H1 (cell line): ENCODE results near the gene GATD1. TPM values are rescaled to one million over a fixed set of nuclear protein-coding genes. Genes with fewer than 3 reads are reported as not detected.
"Not testable (repeated sequence)": the region's sequence is repeated elsewhere in the genome, so short reads cannot be mapped to it uniquely, and the experiment has no call there.

Source experiments
- CTCF ChIA-PET: fragments of 300-600 bp; sonication (Branson Sonifier 250); formaldehyde crosslinking; loops from one replicate; lab custom pipeline; 2021; ENCODE audit not compliant: partially characterized antibody; lab: Charles Lee
- POLR2A ChIA-PET: fragments of 300-600 bp; sonication (Branson Sonifier 250); formaldehyde crosslinking; loops from one replicate; lab custom pipeline; 2021; ENCODE audit warnings: inconsistent platforms; ENCODE audit not compliant: partially characterized antibody; lab: Charles Lee
- DNase-seq, 2 experiments: peaks; one replicate each; pipeline versions ENCODE4 v3.0.0 to v3.0.0-alpha.2; 2010 to 2022; ENCODE audit warnings: low spot score in 2 of 2, low read depth in 1 of 2, mixed read lengths in 1 of 2
- FAIRE-seq: peaks from 2 replicates; lab custom pipeline; 2011; peaks lifted over from hg19 to GRCh38; lab: Jason Lieb, UNC
- H2AFZ ChIP-seq: 2 replicates; pipeline ENCODE4 v1.8.1; 2012; ENCODE audit warnings: low read length, inconsistent platforms
- H2AK5ac ChIP-seq: 2 replicates; pipeline ENCODE4 v1.6.1; 2013; ENCODE audit warnings: low read depth, low read length
- H2BK120ac ChIP-seq: replicated peaks from 2 replicates; pipeline ENCODE3; 2013; ENCODE audit warnings: low read depth, low read length, inconsistent platforms
- H2BK12ac ChIP-seq: 2 replicates; pipeline ENCODE4 v1.6.1; 2013; ENCODE audit warnings: low read depth, low read length
- H2BK15ac ChIP-seq: 2 replicates; pipeline ENCODE4 v1.6.1; 2013; ENCODE audit warnings: low read length
- H2BK20ac ChIP-seq: 2 replicates; pipeline ENCODE4 v1.6.1; 2013; ENCODE audit warnings: low read length
- H2BK5ac ChIP-seq: 2 replicates; pipeline ENCODE4 v1.6.1; 2013; ENCODE audit warnings: low read depth, low read length
- H3K14ac ChIP-seq: 2 replicates; pipeline ENCODE4 v1.6.1; 2013; ENCODE audit warnings: inconsistent platforms; ENCODE audit not compliant: insufficient read length
- H3K18ac ChIP-seq: 2 replicates; pipeline ENCODE4 v1.6.1; 2013; ENCODE audit warnings: low read length; ENCODE audit errors: extremely low read depth
- H3K23ac ChIP-seq: 2 replicates; pipeline ENCODE4 v1.6.1; 2013; ENCODE audit warnings: inconsistent platforms; ENCODE audit not compliant: insufficient read length
- H3K23me2 ChIP-seq: 2 replicates; pipeline ENCODE4 v1.6.1; 2013; ENCODE audit warnings: low read depth, low read length
- H3K27ac ChIP-seq: 2 replicates; pipeline ENCODE4 v1.6.1; 2011; ENCODE audit warnings: low read depth, low read length, inconsistent platforms
- H3K27me3 ChIP-seq, 4 experiments: replicated peaks in 1 of 4; 1 replicate in 1 of 4; 2 replicates in 3 of 4; pipeline versions ENCODE4 v1.6.1 to v1.8.1; 2011 to 2013; ENCODE audit warnings: low read length in 3 of 4, mild to moderate bottlenecking in 3 of 4, inconsistent platforms in 2 of 4, mixed read lengths in 2 of 4, moderate library complexity in 1 of 4; ENCODE audit not compliant: control insufficient read depth in 3 of 4, insufficient read depth in 3 of 4; ENCODE audit errors: extremely low read depth in 1 of 4
- H3K36me3 ChIP-seq, 4 experiments: 2 replicates each; pipeline versions ENCODE4 v1.6.1 to v1.8.1; 2011 to 2013; ENCODE audit warnings: mild to moderate bottlenecking in 4 of 4, low read length in 3 of 4, moderate library complexity in 2 of 4, control low read depth in 1 of 4, inconsistent platforms in 1 of 4; ENCODE audit not compliant: insufficient read depth in 4 of 4, control insufficient read depth in 2 of 4
- H3K4ac ChIP-seq: replicated peaks from 2 replicates; pipeline ENCODE3; 2013; ENCODE audit warnings: low read length, low read depth, mixed read lengths, inconsistent platforms; ENCODE audit not compliant: insufficient read length
- H3K4me1 ChIP-seq, 4 experiments: replicated peaks in 1 of 4; 1 replicate in 1 of 4; 2 replicates in 3 of 4; pipeline versions ENCODE4 v1.6.1 to v1.8.1; 2011 to 2013; ENCODE audit warnings: low read length in 3 of 4, inconsistent platforms in 2 of 4, mixed read lengths in 1 of 4; ENCODE audit not compliant: insufficient read depth in 4 of 4, control insufficient read depth in 3 of 4
- H3K4me2 ChIP-seq, 2 experiments: 2 replicates each; pipeline versions ENCODE4 v1.6.1 to v1.8.1; 2011 to 2013; ENCODE audit warnings: low read depth in 2 of 2, low read length in 2 of 2, control low read depth in 1 of 2, inconsistent platforms in 1 of 2, mild to moderate bottlenecking in 1 of 2; ENCODE audit not compliant: insufficient read depth in 1 of 2
- H3K4me3 ChIP-seq, 4 experiments: fragments of 200-600, 300-600 bp in 1 of 4; sonication (generic), shearing (Covaris generic), sonication (Bioruptor Twin) in 1 of 4; 2 replicates each; pipeline versions ENCODE4 v1.5.1 to v1.8.1; 2011 to 2016; ENCODE audit warnings: low read length in 4 of 4, low read depth in 3 of 4, control low read depth in 2 of 4, inconsistent platforms in 2 of 4, mild to moderate bottlenecking in 2 of 4, mixed read lengths in 1 of 4, moderate library complexity in 1 of 4; ENCODE audit not compliant: insufficient read depth in 2 of 4; ENCODE audit errors: extremely low read depth in 1 of 4
- H3K56ac ChIP-seq: replicated peaks from 2 replicates; pipeline ENCODE3; 2013; ENCODE audit warnings: low read depth, mild to moderate bottlenecking, mixed read lengths, low read length, inconsistent platforms; ENCODE audit not compliant: insufficient read length
- H3K79me1 ChIP-seq: 2 replicates; pipeline ENCODE4 v1.6.1; 2013; ENCODE audit warnings: low read depth, low read length, control low read depth
- H3K79me2 ChIP-seq, 2 experiments: 2 replicates each; pipeline versions ENCODE4 v1.6.1 to v1.8.1; 2012 to 2013; ENCODE audit warnings: low read length in 2 of 2, mild to moderate bottlenecking in 2 of 2, inconsistent platforms in 1 of 2; ENCODE audit not compliant: insufficient read depth in 2 of 2, control insufficient read depth in 1 of 2
- H3K9ac ChIP-seq, 4 experiments: replicated peaks in 1 of 4; 1 replicate in 1 of 4; 2 replicates in 3 of 4; pipeline versions ENCODE4 v1.6.1 to v1.8.1; 2011 to 2013; ENCODE audit warnings: low read depth in 3 of 4, low read length in 3 of 4, control low read depth in 2 of 4, mild to moderate bottlenecking in 2 of 4, moderate library complexity in 2 of 4, inconsistent platforms in 1 of 4; ENCODE audit errors: extremely low read depth in 1 of 4
- H3K9me3 ChIP-seq, 2 experiments: 2 replicates each; pipeline versions ENCODE4 v1.6.1 to v1.8.1; 2012 to 2013; ENCODE audit warnings: mild to moderate bottlenecking in 2 of 2, moderate library complexity in 2 of 2, control low read depth in 1 of 2, inconsistent platforms in 1 of 2, low read depth in 1 of 2, low read length in 1 of 2, mixed read lengths in 1 of 2; ENCODE audit not compliant: insufficient read depth in 2 of 2
- H4K20me1 ChIP-seq, 2 experiments: replicated peaks in 1 of 2; 2 replicates each; pipeline versions ENCODE3 to v1.8.1; 2011 to 2013; ENCODE audit warnings: inconsistent platforms in 2 of 2, low read length in 2 of 2, mild to moderate bottlenecking in 1 of 2; ENCODE audit not compliant: insufficient read depth in 2 of 2, control insufficient read depth in 1 of 2
- H4K5ac ChIP-seq: 2 replicates; pipeline ENCODE4 v1.6.1; 2013; ENCODE audit warnings: low read length, low read depth, mixed read lengths, inconsistent platforms; ENCODE audit not compliant: insufficient read length
- H4K8ac ChIP-seq: 2 replicates; pipeline ENCODE4 v1.8.0; 2013; ENCODE audit warnings: mild to moderate bottlenecking, moderate library complexity, low read length, inconsistent platforms; ENCODE audit not compliant: insufficient read depth; ENCODE audit errors: extremely low read depth
- H4K91ac ChIP-seq: replicated peaks from 2 replicates; pipeline ENCODE3; 2013; ENCODE audit warnings: low read length, mixed read lengths, inconsistent platforms; ENCODE audit not compliant: insufficient read length
- WGBS, 2 experiments: shearing (Covaris generic) in 1 of 2; methylation state at CpG; one replicate each; pipeline versions ENCODE4 v1.1.6 to v1.1.7; 2013 to 2015; ENCODE audit warnings: low lambda C conversion rate in 2 of 2, mixed read lengths in 2 of 2, inconsistent platforms in 1 of 2, low coverage in 1 of 2, missing lambda C conversion rate in 1 of 2; ENCODE audit not compliant: insufficient replicate concordance in 2 of 2, insufficient coverage in 1 of 2, insufficient read length in 1 of 2; ENCODE audit errors: extremely low coverage in 1 of 2, missing lambda C conversion rate in 1 of 2; 5-methylcytosine and 5-hydroxymethylcytosine counted together
- polyA plus RNA-seq, 7 experiments: library from polyadenylated mRNA; depleted of rRNA in 3 of 7; stranded (reverse) in 5 of 7; unstranded in 2 of 7; fragments of >200 nt in 5 of 7; fragments of 200-250 nt in 2 of 7; gene quantifications; 1 replicate in 5 of 7; 2 replicates in 1 of 7; 4 replicates in 1 of 7; pipeline versions ENCODE4 v1.2.1 to v1.2.3, GENCODE V29; 2011 to 2013; ENCODE audit warnings: missing spikeins in 2 of 7, mixed read lengths in 2 of 7
- total RNA-seq: library from RNA; stranded (reverse); fragmentation: NEBNext Ultra II Directional; extraction: Animal tissue kit (Norgen Biotek cat#: 25700); gene quantifications from 2 replicates; pipeline ENCODE4 v1.2.1, GENCODE V29; 2021

Gene GATD1
- total and polyA plus RNA-seq, 2 of the 8 experiments (the other 6 are each of a cell fraction or from before 2014, with no cell fraction given): 47.5 to 54.8 TPM

DNA sequence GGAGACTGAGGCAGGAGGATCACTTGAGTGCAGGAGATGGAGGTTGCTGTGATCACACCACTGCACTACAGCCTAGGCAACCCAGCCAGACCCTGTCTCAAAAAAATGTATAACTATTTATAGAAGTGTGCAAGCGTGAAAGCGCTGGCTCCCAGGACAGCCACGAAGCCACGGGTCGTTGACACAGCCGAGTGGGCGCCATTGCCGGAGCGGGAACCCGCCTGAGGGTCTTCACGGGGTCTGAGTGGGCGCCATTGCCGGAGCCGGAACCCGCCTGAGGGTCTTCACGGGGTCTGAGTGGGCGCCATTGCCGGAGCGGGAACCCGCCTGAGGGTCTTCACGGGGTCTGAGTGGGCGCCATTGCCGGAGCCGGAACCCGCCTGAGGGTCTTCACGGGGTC is 42.7 kb downstream of the GATD1 start:
- POLR2A ChIA-PET: interaction anchor here (13.2 kb wide), 1 partner anchor 13 kb away, joined by 216 read pairs; the partner anchor contains the start of gene TALDO1
- H3K79me1 ChIP-seq, H4K8ac ChIP-seq, H2AK5ac ChIP-seq, H3K4me1 ChIP-seq, H3K36me3 ChIP-seq, H2BK15ac ChIP-seq, H2AFZ ChIP-seq, H3K9ac ChIP-seq, H3K23ac ChIP-seq, H3K14ac ChIP-seq, H3K27ac ChIP-seq, H3K27me3 ChIP-seq, H3K4me2 ChIP-seq, H2BK20ac ChIP-seq, H2BK12ac ChIP-seq, H4K91ac ChIP-seq, H3K9me3 ChIP-seq, H3K4ac ChIP-seq, H3K23me2 ChIP-seq, H2BK5ac ChIP-seq, H3K79me2 ChIP-seq, H3K56ac ChIP-seq, H4K20me1 ChIP-seq, DNase-seq, H2BK120ac ChIP-seq, FAIRE-seq, H3K18ac ChIP-seq, H3K4me3 ChIP-seq, H4K5ac ChIP-seq: not testable (repeated sequence)
- WGBS, 2 experiments: 95% methylated on average over 22 of the region's 26 CpGs; no CpG with 5 or more reads in 1 of the 2 experiments
- CTCF ChIA-PET: interaction anchor here (1.2 to 15.4 kb wide), 2 partner anchors 12 to 19 kb away, joined by 3 to 395 read pairs; partner anchors contain the start of gene TALDO1
